Chondrocyte (in vitro differentiated cells): ENCODE measurements around the gene EGR1. TPM values are rescaled to one million over a fixed set of nuclear protein-coding genes. Genes with fewer than 3 reads are reported as not detected.

ENCODE experiments used
- DNase-seq: peaks from one replicate; pipeline ENCODE4 v3.0.0; 2021; ENCODE audit warnings: mixed read lengths, low spot score
- H3K27ac Mint-ChIP-seq: one replicate; pipeline ENCODE4 v1.8.0; 2021; ENCODE audit warnings: mild to moderate bottlenecking, moderate library complexity, mixed read lengths; ENCODE audit not compliant: unreplicated experiment
- H3K27me3 Mint-ChIP-seq: 2 replicates; pipeline ENCODE4 v1.8.0; 2021; ENCODE audit warnings: low read depth, mixed read lengths
- H3K36me3 Mint-ChIP-seq: 2 replicates; pipeline ENCODE4 v1.8.0; 2021; ENCODE audit warnings: low read depth, mixed read lengths
- H3K4me1 Mint-ChIP-seq: 2 replicates; pipeline ENCODE4 v1.8.0; 2021; ENCODE audit warnings: low read depth, mild to moderate bottlenecking, mixed read lengths
- H3K4me3 Mint-ChIP-seq: one replicate; pipeline ENCODE4 v1.8.0; 2021; ENCODE audit warnings: mild to moderate bottlenecking, moderate library complexity, mixed read lengths; ENCODE audit not compliant: unreplicated experiment
- H3K9me3 Mint-ChIP-seq: 2 replicates; pipeline ENCODE4 v1.8.0; 2021; ENCODE audit warnings: low read depth, mixed read lengths
- total RNA-seq: library from RNA; stranded (reverse); gene quantifications from 3 replicates; pipeline ENCODE4 v1.2.1, GENCODE V29; 2021
- TF ChIP-seq, protein P1 (sequence below): fragments of 200-600 bp; sonication (generic); IDR thresholded peaks from 2 replicates; pipeline ENCODE4 v1.5.0; 2021; ENCODE audit warnings: antibody characterized with exemption, mild to moderate bottlenecking, moderate library complexity

Gene EGR1
- total RNA-seq, 1 donor from 2014 or later, result 82.5 TPM

DNA sequence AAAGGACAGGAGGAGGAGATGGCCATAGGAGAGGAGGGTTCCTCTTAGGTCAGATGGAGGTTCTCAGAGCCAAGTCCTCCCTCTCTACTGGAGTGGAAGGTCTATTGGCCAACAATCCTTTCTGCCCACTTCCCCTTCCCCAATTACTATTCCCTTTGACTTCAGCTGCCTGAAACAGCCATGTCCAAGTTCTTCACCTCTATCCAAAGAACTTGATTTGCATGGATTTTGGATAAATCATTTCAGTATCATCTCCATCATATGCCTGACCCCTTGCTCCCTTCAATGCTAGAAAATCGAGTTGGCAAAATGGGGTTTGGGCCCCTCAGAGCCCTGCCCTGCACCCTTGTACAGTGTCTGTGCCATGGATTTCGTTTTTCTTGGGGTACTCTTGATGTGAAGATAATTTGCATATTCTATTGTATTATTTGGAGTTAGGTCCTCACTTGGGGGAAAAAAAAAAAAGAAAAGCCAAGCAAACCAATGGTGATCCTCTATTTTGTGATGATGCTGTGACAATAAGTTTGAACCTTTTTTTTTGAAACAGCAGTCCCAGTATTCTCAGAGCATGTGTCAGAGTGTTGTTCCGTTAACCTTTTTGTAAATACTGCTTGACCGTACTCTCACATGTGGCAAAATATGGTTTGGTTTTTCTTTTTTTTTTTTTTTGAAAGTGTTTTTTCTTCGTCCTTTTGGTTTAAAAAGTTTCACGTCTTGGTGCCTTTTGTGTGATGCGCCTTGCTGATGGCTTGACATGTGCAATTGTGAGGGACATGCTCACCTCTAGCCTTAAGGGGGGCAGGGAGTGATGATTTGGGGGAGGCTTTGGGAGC is 3.1 kb downstream of the EGR1 start:
- Mint-ChIP-seq H3K4me3 (peak overlapping the region; percentile 74), H3K27me3 (no peaks in the 10 kb centered on the region), H3K9me3 (no peaks in the 10 kb centered on the region), H3K36me3 (peaks cover 19% of the 10 kb centered on the region), H3K4me1 (peaks cover 29% of the 10 kb centered on the region), H3K27ac (peak overlapping the region; percentile 73)
- DNase-seq, result no peak
- TF ChIP-seq, protein P1, sequence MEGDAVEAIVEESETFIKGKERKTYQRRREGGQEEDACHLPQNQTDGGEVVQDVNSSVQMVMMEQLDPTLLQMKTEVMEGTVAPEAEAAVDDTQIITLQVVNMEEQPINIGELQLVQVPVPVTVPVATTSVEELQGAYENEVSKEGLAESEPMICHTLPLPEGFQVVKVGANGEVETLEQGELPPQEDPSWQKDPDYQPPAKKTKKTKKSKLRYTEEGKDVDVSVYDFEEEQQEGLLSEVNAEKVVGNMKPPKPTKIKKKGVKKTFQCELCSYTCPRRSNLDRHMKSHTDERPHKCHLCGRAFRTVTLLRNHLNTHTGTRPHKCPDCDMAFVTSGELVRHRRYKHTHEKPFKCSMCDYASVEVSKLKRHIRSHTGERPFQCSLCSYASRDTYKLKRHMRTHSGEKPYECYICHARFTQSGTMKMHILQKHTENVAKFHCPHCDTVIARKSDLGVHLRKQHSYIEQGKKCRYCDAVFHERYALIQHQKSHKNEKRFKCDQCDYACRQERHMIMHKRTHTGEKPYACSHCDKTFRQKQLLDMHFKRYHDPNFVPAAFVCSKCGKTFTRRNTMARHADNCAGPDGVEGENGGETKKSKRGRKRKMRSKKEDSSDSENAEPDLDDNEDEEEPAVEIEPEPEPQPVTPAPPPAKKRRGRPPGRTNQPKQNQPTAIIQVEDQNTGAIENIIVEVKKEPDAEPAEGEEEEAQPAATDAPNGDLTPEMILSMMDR, result no peak

DNA sequence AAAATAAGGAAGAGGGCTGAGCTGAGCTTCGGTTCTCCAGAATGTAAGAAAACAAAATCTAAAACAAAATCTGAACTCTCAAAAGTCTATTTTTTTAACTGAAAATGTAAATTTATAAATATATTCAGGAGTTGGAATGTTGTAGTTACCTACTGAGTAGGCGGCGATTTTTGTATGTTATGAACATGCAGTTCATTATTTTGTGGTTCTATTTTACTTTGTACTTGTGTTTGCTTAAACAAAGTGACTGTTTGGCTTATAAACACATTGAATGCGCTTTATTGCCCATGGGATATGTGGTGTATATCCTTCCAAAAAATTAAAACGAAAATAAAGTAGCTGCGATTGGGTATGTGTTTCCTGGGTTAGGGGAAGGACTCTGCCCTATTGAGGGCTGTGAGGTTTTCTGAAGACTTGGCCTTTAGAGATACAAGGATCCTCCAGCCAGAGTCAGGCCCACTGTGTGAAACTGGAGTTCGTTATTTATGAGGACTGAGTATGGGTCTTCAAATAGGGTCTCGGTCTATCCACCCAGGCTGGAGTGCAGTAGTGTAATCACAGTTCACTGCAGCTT is 3.8 kb downstream of the EGR1 start:
- no peaks in the 10 kb centered on the region for H3K27me3 Mint-ChIP-seq
- peak overlapping the region; percentile 38 for H3K4me3 Mint-ChIP-seq
- DNase-seq, result no peak
- peaks cover 19% of the 10 kb centered on the region for H3K36me3 Mint-ChIP-seq
- H3K27ac Mint-ChIP-seq, result peak overlapping the region; percentile 65
- H3K9me3 Mint-ChIP-seq, result no peaks in the 10 kb centered on the region
- TF ChIP-seq, protein P1, result no peak
- peaks cover 24% of the 10 kb centered on the region for H3K4me1 Mint-ChIP-seq

DNA sequence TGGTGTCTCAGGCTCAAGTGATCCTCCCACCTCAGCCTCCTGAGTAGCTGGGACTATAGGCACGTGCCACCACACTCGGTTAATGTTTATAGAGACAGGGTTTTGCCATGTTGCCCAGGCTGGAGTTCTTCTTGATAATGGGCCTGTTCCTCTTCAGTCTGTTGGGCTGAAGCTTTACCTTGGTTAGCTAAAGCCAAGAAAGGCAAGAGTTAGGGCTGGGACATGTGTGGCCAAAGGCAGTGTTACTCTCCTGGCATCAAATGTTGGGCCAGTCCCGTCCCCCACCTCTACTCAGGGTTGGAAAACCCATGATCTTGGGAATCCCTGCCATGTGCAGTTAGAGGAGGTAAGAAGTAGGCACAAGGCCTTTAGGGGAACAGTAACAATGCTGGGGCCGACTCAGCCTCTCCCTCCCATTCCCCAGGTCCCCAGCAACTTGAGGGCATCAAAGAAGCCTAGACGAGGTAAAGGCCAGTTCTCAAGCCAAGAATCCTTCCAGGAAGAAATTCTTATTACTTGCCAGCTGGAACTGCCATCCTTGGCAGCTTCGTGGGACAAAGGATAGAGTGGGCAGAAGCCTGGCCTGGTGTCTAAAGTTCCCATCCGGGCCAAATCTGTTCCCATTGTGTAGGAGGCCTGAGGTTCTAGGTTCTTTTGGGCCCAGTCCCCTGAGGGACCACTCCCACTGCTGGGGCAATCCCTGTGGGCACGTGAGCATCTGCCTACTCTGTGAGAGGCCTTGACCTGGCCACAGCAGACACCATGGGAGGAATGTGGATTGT is 4.5 kb downstream of the EGR1 start:
- TF ChIP-seq, protein P1, result no peak
- H3K27me3 Mint-ChIP-seq, result no peaks in the 10 kb centered on the region
- H3K9me3 Mint-ChIP-seq, result no peaks in the 10 kb centered on the region
- H3K4me3 Mint-ChIP-seq, result no peak overlapping the region
- peaks cover 19% of the 10 kb centered on the region for H3K36me3 Mint-ChIP-seq
- DNase-seq, result peak; percentile 56
- H3K27ac Mint-ChIP-seq, result peak overlapping the region; percentile 65
- peaks cover 24% of the 10 kb centered on the region for H3K4me1 Mint-ChIP-seq

DNA sequence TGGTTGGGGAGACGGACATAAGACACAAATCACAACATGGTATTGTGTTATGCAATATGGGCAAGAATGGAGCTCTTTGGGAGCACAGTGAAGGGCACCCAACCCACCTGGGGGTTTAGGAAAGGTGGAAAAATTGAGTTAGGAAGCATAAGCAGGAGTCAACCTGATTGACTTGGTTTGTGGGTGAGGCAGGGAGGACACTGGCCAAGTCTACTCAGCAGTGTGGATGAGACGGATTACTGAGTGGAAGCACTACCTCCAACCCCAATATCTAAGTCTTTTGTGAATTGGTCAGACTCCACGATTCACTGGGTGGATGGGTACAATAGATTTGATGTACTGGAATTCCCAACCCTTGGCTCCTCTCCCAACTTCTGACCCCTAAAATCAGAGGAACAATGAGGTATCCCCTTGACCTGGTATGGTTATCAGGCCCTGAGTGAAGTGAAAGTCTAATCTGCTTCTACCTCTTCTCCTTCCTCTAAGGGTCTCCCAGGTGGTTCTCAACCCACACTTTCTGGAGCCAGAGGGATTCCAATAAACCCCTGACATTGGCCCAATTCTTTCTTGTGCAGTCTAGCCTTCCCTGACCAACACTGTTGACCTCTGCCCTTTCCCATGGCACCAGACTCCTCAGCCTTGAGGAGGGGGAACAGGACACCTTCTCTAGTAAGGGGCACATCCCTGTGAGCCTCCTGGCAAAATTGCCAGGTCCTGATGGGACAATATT is 5.2 kb downstream of the EGR1 start:
- TF ChIP-seq, protein P1, result no peak
- H3K27me3 Mint-ChIP-seq, result peaks cover 4% of the 10 kb centered on the region
- no peak for DNase-seq
- H3K27ac Mint-ChIP-seq, result peak overlapping the region; percentile 42
- no peaks in the 10 kb centered on the region for H3K9me3 Mint-ChIP-seq
- H3K4me3 Mint-ChIP-seq, result no peak overlapping the region
- H3K4me1 Mint-ChIP-seq, result peaks cover 24% of the 10 kb centered on the region
- peaks cover 19% of the 10 kb centered on the region for H3K36me3 Mint-ChIP-seq

DNA sequence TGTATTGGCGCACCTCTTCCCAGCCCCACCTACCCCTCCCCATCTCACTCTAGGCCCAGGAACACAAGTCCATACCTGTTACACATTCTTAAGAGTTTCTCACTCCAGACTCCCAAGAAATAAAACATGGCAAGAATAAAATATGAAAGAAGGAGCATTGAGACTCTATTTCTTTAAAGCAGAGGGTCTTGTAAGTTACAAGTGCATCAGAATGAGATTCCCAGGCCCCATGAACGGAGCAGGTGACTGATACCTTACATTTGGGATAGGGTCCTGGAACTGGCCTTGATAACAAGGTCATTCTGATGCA is 5.7 kb downstream of the EGR1 start:
- peaks cover 19% of the 10 kb centered on the region for H3K36me3 Mint-ChIP-seq
- TF ChIP-seq, protein P1, result no peak
- H3K4me1 Mint-ChIP-seq, result peaks cover 24% of the 10 kb centered on the region
- H3K9me3 Mint-ChIP-seq, result no peaks in the 10 kb centered on the region
- no peak overlapping the region for H3K4me3 Mint-ChIP-seq
- H3K27me3 Mint-ChIP-seq, result peaks cover 4% of the 10 kb centered on the region
- H3K27ac Mint-ChIP-seq, result no peak overlapping the region
- DNase-seq, result no peak
